ENCODE data around the gene VAPA. TPM values are rescaled to one million over a fixed set of nuclear protein-coding genes. Genes with fewer than 3 reads are reported as not detected.
A peak's percentile ranks its signal among the peaks of the same experiment; 100 is the strongest.

Gene VAPA
- polyA plus RNA-seq, 3 donors, result 106 to 393 (median 334) TPM

GRCh38 chr18:9989481-9989880 lies 75.7 kb downstream of the VAPA start:
- Histone ChIP-seq H3K27me3 (ENCODE audit: control insufficient read depth in 2 of 2, insufficient read depth in 2 of 2, low read length in 2 of 2) (no peaks in the 10 kb centered on the region), H3K9ac (ENCODE audit: insufficient read depth, low read length, poor library complexity, severe bottlenecking) (no peak overlapping the region), H3K4me2 (replicated peaks; ENCODE audit: extremely low read depth, low read length, poor library complexity, severe bottlenecking) (peak overlapping the region; percentile 54), H2AFZ (ENCODE audit: insufficient read depth, low read depth, low read length, poor library complexity, severe bottlenecking) (no peak overlapping the region), H3K9me3 (replicated peaks in 1 of 2; ENCODE audit: control insufficient read depth in 1 of 2, insufficient read depth in 1 of 2, low read length in 2 of 2) (no peaks in the 10 kb centered on the region), H4K20me1 (ENCODE audit: insufficient read depth, low read length) (no peaks in the 10 kb centered on the region), H3K79me2 (ENCODE audit: insufficient read depth, low read length) (no peaks in the 10 kb centered on the region), H3K36me3 (replicated peaks in 1 of 2; ENCODE audit: control insufficient read depth in 1 of 2, insufficient read depth in 2 of 2, low read length in 2 of 2) (no peaks in the 10 kb centered on the region), H3K27ac (ENCODE audit: low read depth in 1 of 2, low read length in 2 of 2) (no peak overlapping the region), H3K4me3 (replicated peaks in 1 of 3; ENCODE audit: low read depth in 2 of 3, low read length in 3 of 3) (peak overlapping the region in 1 of 3 experiments; percentile 19), H3K4me1 (ENCODE audit: control insufficient read depth in 1 of 2, insufficient read depth in 2 of 2, low read length in 2 of 2) (peaks cover 29 to 30% of the 10 kb centered on the region in 2 donors)
- Mint-ChIP-seq H3K4me1 (peaks cover 34% of the 10 kb centered on the region), H3K4me3 (peak overlapping the region in 1 of 2 donors; percentile 60), H3K27ac (peak overlapping the region in 2 of 7 donors; percentile 19 to 76), H3K27me3 (ENCODE audit: low read depth in 3 of 3) (peaks cover 6 to 13% (median 12%) of the 10 kb centered on the region in 3 donors), H3K9me3 (peaks cover 0 to 11% (median 0%) of the 10 kb centered on the region in 7 donors), H3K36me3 (peaks cover 0 to 2% of the 10 kb centered on the region in 2 donors)
- WGBS (ENCODE audit: insufficient coverage), result 0% methylated on average over 4 of the region's 5 CpGs
- intact Hi-C loops (cut with micrococcal nuclease), result no loop called here
- TF ChIP-seq CTCF (IDR thresholded peaks at IDR 0.05), result no peak
- peak in 1 of 3 donors; percentile 63 for DNase-seq

GRCh38 chr18:9991011-9992000 lies 77.5 kb downstream of the VAPA start:
- intact Hi-C loops (cut with micrococcal nuclease), result no loop called here
- Histone ChIP-seq H3K9me3 (replicated peaks in 1 of 2; ENCODE audit: control insufficient read depth in 1 of 2, insufficient read depth in 1 of 2, low read length in 2 of 2) (no peaks in the 10 kb centered on the region), H3K27ac (ENCODE audit: low read depth in 1 of 2, low read length in 2 of 2) (no peak overlapping the region), H3K4me3 (replicated peaks in 1 of 3; ENCODE audit: low read depth in 2 of 3, low read length in 3 of 3) (peak overlapping the region in 1 of 3 experiments; percentile 13), H3K27me3 (ENCODE audit: control insufficient read depth in 2 of 2, insufficient read depth in 2 of 2, low read length in 2 of 2) (no peaks in the 10 kb centered on the region), H3K4me1 (ENCODE audit: control insufficient read depth in 1 of 2, insufficient read depth in 2 of 2, low read length in 2 of 2) (peaks cover 29 to 30% of the 10 kb centered on the region in 2 donors), H3K9ac (ENCODE audit: insufficient read depth, low read length, poor library complexity, severe bottlenecking) (no peak overlapping the region), H2AFZ (ENCODE audit: insufficient read depth, low read depth, low read length, poor library complexity, severe bottlenecking) (no peak overlapping the region), H3K4me2 (replicated peaks; ENCODE audit: extremely low read depth, low read length, poor library complexity, severe bottlenecking) (peak overlapping the region; percentile 40), H4K20me1 (ENCODE audit: insufficient read depth, low read length) (no peaks in the 10 kb centered on the region), H3K36me3 (replicated peaks in 1 of 2; ENCODE audit: control insufficient read depth in 1 of 2, insufficient read depth in 2 of 2, low read length in 2 of 2) (no peaks in the 10 kb centered on the region), H3K79me2 (ENCODE audit: insufficient read depth, low read length) (no peaks in the 10 kb centered on the region)
- H3K4me3 Mint-ChIP-seq, result peak overlapping the region in 1 of 2 donors; percentile 66
- H3K27me3 Mint-ChIP-seq (ENCODE audit: low read depth in 3 of 3), result peaks cover 6 to 11% (median 11%) of the 10 kb centered on the region in 3 donors
- DNase-seq, result peak in 2 of 3 donors; percentile 39 to 55
- no peak for TF ChIP-seq CTCF (IDR thresholded peaks at IDR 0.05)
- 74% methylated on average over 29 of the region's 29 CpGs for WGBS (ENCODE audit: insufficient coverage)
- H3K36me3 Mint-ChIP-seq, result peaks cover 0 to 2% of the 10 kb centered on the region in 2 donors
- H3K4me1 Mint-ChIP-seq, result peaks cover 34% of the 10 kb centered on the region
- H3K27ac Mint-ChIP-seq, result no peak overlapping the region
- peaks cover 0 to 11% (median 0%) of the 10 kb centered on the region in 7 donors for H3K9me3 Mint-ChIP-seq

Measured in CD14-positive monocyte (primary cell).